Inferior parietal cortex (tissue), 1 donor: ENCODE measurements around the gene CALU.

Source experiments
- DNase-seq: peaks from one replicate; pipeline ENCODE4 v3.0.0-alpha.2; 2016; ENCODE audit errors: extremely low spot score

The CALU gene

DNA sequence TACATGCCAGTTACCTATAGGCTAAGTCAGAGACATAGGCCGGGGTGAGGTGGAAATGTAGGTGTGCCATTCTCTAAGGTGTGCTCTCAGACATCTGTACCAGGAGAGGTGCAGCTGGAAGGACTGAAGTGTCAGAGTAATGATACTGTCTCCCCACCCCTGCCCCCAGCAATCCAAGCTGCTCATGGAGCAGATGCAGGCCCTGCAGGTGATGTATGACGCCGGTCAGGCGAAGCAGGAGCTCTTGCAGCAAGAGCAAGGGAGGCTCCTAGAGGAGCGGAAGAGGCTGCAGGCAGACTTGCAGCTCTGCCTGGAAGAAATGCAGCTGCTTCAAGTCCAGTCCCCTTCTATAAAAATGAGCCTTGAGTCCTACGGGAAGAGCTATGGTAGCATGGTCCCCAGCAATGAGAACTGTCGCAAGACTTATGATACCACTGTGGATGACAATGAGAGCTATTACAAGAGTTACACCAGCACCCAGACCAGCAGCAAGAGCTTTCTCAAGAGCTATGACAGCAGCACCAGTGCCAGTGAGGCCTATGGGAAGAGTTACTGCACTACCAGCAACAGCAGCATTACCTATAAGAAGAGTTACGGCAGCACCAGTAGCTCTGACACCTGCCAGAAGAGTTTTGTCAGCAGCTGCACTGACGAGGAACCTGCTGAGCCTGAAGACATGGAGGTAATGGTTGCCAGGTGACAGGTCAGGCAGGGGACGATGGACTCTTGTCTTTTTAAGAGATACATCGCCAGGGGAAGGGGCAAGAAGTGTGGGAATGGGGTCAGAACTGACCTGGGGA lies 72.7 kb downstream of the CALU start:
- no peak for DNase-seq

- no peak for DNase-seq
Observed at GRCh38 chr7:128812514-128813168, 73.5 kb downstream of the CALU start.

GRCh38 chr7:128814499-128814898 lies 75.3 kb downstream of the CALU start:
- DNase-seq, result no peak

DNA sequence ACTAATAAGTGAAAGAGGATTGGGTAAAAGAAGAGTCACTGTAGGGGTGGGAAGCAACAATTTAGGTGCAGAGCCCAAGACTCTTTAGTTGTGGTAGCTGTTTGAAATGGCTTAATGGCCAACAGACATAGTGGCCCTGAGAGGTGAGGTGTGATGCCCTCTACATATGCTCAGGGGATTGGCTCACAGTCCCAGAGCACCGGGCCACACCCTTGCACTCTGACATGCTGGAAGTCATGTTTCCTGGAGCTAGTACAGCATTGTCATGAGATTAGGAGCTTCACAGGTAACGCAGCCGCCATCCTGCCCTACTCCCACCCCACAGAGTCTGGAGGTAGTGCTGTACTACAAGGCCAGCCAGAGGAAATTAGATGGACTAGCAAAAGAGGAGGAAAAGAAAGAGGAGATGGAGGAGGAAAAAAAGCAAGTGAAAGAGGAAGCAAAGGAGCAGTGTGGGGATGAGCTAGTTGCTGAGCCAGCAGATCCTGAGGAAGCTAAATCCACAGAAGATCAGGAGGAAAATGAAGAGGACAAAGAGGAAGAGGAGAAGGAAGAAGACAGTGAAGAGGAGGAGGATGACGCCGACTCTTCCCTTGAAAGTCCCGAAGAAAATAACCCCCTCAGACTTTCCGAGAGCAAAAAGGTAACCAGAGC lies 76.3 kb downstream of the CALU start:
- DNase-seq, result no peak

GRCh38 chr7:128818694-128819093 lies 79.5 kb downstream of the CALU start:
- DNase-seq, result no peak
